ES-I3 (cell line): ENCODE measurements around the gene APCDD1.
A peak's percentile ranks its signal among the peaks of the same experiment; 100 is the strongest.

Source experiments
- H3K36me3 ChIP-seq: 2 replicates; pipeline ENCODE4 v1.6.1; 2013; ENCODE audit warnings: mild to moderate bottlenecking, low read length, control low read depth, moderate library complexity; ENCODE audit not compliant: insufficient read depth
- H3K4me1 ChIP-seq: 2 replicates; pipeline ENCODE4 v1.6.1; 2013; ENCODE audit warnings: mild to moderate bottlenecking, control low read depth, low read length; ENCODE audit not compliant: insufficient read depth
- H3K9ac ChIP-seq: 2 replicates; pipeline ENCODE4 v1.6.1; 2013; ENCODE audit warnings: low read depth, mild to moderate bottlenecking, low read length, moderate library complexity
- H3K9me3 ChIP-seq: 2 replicates; pipeline ENCODE4 v1.6.1; 2013; ENCODE audit warnings: mild to moderate bottlenecking, low read length, moderate library complexity; ENCODE audit not compliant: control insufficient read depth, insufficient read depth

APCDD1 gene

DNA sequence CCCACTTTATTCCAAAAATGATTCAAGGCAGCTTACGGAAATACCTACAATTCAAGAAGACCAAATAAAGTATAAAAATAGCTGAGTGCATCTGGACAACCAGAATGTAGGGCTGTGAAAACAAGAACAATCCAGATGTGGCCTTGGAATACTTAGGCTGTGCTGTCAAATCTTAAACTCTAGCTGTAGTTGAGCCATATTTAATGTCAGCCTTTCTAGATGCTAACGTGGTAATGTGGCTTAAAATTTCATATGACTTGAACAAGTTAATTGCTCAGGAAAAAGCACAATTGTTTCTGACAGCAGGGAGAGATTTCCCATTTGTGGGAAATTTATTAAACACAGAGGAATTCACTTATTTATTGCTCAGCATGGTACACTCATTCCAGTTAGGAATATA lies 56.8 kb downstream of the APCDD1 start:
- no peaks in the 10 kb centered on the region for H3K4me1 ChIP-seq
- H3K9me3 ChIP-seq: peaks cover 4% of the 10 kb centered on the region; the same call in 1 of the 2 replicates
- no peak overlapping the region for H3K9ac ChIP-seq
- H3K36me3 ChIP-seq: no peaks in the 10 kb centered on the region

DNA sequence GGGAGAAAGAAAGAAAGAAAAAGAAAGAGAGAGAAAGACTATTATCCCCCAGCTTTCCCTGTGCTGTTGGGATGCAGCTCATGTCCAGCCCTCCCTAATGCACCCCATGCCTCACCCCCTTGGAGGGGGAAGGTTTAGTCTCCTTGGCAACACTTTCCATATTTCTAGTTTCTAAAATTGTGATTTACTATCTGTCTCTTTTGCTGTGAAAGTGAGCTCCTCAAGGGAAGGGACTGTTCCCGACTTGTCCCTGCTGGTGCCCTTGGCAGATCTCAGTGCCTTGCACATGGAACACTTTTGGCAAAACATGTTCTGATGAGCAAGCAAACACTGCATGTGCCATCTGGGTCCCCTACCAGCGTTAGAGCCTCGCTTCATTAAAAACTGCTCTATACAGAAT lies 59.6 kb downstream of the APCDD1 start:
- H3K9ac ChIP-seq: no peak overlapping the region
- no peaks in the 10 kb centered on the region for H3K36me3 ChIP-seq
- H3K4me1 ChIP-seq: no peaks in the 10 kb centered on the region
- H3K9me3 ChIP-seq: no peaks in the 10 kb centered on the region; the same call in 1 of the 2 replicates

DNA sequence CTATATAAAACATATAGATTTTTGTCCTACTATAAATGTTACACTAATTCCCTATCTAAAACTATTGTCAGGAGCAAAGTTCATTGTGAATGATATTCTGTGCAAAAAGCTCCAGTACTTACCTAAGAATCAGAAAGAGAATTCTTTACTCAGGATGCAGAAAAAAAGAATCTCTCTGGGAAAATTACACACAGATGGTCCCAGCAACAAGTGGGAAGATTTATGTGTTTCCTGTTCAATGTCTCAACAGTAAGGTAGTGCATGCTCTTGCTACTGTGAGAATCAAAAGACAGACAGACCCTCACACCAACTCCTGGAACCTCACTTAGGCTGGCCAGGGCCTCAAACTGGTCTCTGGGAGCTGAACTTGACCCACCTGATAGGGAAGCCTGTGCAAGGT lies 60.2 kb downstream of the APCDD1 start:
- Histone ChIP-seq H3K4me1 (no peaks in the 10 kb centered on the region), H3K9me3 (no peaks in the 10 kb centered on the region; the same call in 1 of the 2 replicates), H3K36me3 (no peaks in the 10 kb centered on the region), H3K9ac (no peak overlapping the region)

DNA sequence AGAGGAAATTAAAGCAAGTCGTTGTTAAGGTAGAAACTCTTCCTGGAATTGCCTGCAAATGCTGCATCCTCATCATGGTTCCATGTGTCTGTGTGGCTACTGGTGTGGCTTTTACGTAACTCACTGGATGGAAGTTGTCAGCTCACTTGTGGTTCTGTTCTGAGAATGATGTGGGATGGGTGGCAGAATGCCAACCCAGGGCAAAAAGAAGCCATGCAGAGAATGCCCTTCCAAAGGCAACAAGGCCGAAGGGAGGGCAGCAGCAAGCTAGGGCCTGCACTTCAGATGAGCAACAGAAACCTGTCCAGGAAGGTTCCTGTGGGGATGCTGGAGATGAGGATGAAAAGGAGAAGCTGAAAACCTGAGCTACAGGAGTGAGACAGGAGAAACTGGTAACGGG lies 61.0 kb downstream of the APCDD1 start:
- Histone ChIP-seq H3K9ac (no peak overlapping the region), H3K9me3 (no peaks in the 10 kb centered on the region), H3K4me1 (no peaks in the 10 kb centered on the region), H3K36me3 (no peaks in the 10 kb centered on the region)

DNA sequence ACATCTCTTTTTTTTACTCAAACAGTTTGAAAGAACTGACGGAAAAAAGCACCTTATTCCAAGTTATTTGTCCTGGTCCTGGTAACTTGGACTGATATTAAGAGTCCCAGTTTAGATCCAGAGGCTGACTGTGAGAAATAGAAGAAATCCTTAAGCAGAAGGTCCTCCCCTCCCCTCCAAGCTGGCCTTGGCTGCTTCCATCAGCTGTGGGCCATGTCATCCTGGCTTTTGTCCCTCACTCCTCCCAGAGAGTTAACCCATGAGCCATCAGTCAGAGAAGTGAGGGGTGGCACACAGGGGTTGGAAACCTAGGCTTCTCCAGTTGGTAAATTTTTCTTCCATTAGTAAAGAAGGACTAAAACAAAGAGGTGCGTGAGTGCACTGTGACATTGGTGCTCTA lies 61.6 kb downstream of the APCDD1 start:
- Histone ChIP-seq H3K4me1 (no peaks in the 10 kb centered on the region), H3K9me3 (no peaks in the 10 kb centered on the region), H3K36me3 (no peaks in the 10 kb centered on the region), H3K9ac (no peak overlapping the region)

DNA sequence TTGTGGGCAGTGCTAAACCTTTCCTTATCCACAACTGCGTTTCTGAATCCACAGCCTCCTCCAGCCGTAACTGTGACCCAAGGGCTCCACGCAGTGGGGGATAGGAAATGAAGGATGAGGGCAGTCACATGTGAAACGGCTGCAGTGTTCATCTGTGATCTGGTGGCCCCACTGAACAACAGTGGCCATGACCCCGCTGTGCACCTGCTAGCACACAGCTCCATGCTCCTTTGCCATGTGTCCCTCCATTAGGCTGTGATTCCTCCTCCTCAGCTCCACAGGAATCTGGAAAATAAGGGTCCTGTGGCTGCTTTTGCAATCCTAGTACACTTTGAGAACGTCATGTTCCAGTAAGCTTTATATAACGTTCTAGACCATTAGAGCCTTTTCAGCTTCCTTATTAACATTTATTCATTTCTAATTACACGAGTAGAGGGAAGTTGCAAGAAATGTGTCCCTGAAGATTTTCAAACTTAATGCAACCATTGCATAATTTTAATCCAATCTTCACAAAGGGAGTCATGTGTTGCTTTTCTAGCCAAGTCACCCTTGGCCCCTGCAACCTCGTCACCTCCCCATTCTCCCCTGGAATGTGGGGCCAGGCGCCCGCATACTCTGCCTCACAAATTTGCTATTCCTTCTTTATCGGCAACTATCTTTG lies 64.3 kb downstream of the APCDD1 start:
- no peaks in the 10 kb centered on the region for H3K4me1 ChIP-seq

DNA sequence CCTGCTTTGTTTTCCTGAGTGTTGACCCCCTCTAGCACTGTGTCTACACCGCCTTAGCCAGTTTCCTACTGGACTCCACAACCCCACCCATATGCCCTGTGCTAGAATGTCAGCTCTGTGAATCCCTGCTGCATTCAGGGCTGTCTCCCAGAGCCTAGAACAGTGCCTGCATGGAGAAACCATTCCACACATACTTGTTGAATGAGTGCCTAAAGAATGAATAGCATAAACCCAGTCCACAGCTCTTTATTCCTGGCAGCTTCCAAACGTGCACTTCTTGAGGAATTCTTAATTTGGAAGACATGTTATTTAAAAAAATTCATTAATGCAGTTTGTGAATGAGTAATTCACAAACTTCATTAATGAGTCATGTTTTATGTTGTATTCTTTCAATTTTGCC lies 64.9 kb downstream of the APCDD1 start:
- H3K4me1 ChIP-seq: no peaks in the 10 kb centered on the region
- no peaks in the 10 kb centered on the region for H3K9me3 ChIP-seq
- H3K36me3 ChIP-seq: no peaks in the 10 kb centered on the region
- no peak overlapping the region for H3K9ac ChIP-seq

More for the DNA sequence above, 64.3 kb downstream of the APCDD1 start:
- no peaks in the 10 kb centered on the region for H3K9me3 ChIP-seq
- H3K36me3 ChIP-seq: no peaks in the 10 kb centered on the region
- H3K9ac ChIP-seq: no peak overlapping the region

DNA sequence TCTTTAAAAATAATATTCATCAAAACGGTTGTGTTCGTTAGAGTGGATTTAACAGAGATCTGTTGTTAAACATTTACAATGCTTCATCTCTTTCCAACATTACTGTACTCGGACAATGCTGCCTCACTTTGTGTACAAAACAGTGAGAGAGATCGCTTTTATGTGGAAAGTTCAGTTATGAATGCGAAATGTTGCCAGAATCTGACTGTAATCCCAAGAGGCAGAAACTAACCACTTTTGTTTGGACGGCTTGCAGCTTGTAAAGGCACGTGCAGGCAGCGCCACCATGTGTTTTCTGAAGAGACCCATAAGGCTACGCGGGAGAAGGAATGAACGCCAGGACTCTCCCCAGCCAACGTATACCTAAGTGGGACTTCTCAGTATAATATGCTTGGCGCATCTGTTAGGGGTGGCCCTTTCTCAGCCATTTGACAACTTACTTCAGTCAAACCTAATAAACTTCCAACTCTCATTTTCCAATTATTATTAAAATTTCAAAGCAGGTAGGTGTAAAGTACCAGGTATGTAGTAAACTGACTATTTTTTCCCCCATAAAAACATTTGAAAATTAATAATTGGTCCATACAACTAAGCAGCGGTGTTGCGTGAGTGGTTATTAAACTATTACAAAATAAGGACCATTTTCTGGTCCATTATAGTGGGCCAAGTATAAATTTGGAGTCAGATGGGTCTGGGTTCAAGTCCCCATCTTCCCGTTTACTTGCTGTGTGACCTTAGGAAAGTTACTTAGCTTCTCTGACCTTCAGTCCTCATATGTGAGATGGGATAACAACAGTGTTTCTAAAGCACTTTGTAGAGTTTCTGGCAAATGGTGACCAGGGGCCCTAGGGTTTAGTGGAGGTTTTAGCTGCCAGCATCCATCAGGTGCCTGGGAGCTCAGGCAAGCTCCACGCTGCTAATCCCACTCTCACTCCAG lies 65.8 kb downstream of the APCDD1 start:
- Histone ChIP-seq H3K9ac (no peak overlapping the region), H3K9me3 (no peaks in the 10 kb centered on the region), H3K4me1 (no peaks in the 10 kb centered on the region), H3K36me3 (no peaks in the 10 kb centered on the region)

DNA sequence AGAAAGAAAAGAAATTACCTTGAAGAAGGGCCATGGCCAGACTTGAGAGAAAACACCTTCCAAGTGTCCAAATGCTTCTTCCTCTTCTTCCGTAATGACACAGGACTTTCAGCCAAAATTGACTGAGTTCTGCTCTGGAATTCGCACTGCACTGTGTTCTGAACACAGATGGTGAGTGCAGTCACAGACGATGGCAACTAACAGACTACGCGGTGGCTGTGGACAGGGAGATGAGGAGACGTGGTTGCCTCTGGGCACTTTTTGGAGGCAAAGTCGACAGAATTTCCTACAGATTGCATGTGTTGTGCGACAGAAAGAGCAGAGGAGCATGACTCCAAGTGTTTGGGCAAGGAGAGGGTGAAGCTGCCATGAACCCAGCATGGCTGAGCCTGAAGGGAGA lies 67.1 kb downstream of the APCDD1 start:
- H3K9ac ChIP-seq: no peak overlapping the region
- H3K4me1 ChIP-seq: no peaks in the 10 kb centered on the region
- no peaks in the 10 kb centered on the region for H3K36me3 ChIP-seq
- H3K9me3 ChIP-seq: no peaks in the 10 kb centered on the region

DNA sequence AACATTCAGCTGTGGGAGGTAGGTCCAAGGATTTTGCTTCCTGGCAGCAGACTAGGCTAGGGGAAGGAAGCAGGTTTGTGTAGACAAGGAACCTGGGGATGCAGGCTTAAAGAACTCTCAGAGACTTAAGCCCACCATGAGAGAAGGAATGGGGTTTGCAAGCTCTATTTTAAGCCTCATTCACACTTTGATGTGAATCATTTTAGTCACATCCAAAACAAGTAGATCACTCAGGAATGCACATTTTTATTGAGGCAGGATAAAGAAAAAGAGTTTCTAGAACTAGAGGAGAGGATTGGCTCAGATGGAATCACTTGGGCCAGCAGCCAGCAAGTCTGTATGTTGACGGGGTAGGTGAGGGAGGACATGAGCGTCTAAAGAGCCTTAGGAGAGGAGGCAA lies 68.1 kb downstream of the APCDD1 start:
- no peaks in the 10 kb centered on the region for H3K36me3 ChIP-seq
- no peaks in the 10 kb centered on the region; the same call in 1 of the 2 replicates for H3K4me1 ChIP-seq

DNA sequence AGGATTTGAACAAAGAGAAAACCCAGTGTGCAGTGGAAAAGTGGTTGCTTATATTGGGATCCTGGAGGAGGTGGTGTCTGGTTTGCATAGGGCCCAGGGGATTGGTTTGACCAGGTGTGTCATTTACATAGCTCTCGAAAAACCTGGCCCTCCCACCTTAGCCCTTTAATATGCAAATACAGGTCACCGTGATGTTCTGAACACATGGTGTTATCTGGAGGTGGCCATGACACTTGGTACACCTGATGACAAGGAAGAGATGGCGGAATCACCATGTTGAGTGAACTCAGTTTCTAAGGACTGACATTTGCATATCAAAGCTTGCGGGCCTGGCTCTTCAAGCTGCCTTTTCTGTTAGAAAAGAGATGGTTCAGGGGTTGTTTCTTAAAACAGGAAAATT lies 69.1 kb downstream of the APCDD1 start:
- Histone ChIP-seq H3K9ac (no peak overlapping the region), H3K9me3 (no peaks in the 10 kb centered on the region), H3K36me3 (no peaks in the 10 kb centered on the region), H3K4me1 (no peaks in the 10 kb centered on the region; the same call in 1 of the 2 replicates)

More for the DNA sequence above, 68.1 kb downstream of the APCDD1 start:
- Histone ChIP-seq H3K9me3 (no peaks in the 10 kb centered on the region), H3K9ac (no peak overlapping the region)

DNA sequence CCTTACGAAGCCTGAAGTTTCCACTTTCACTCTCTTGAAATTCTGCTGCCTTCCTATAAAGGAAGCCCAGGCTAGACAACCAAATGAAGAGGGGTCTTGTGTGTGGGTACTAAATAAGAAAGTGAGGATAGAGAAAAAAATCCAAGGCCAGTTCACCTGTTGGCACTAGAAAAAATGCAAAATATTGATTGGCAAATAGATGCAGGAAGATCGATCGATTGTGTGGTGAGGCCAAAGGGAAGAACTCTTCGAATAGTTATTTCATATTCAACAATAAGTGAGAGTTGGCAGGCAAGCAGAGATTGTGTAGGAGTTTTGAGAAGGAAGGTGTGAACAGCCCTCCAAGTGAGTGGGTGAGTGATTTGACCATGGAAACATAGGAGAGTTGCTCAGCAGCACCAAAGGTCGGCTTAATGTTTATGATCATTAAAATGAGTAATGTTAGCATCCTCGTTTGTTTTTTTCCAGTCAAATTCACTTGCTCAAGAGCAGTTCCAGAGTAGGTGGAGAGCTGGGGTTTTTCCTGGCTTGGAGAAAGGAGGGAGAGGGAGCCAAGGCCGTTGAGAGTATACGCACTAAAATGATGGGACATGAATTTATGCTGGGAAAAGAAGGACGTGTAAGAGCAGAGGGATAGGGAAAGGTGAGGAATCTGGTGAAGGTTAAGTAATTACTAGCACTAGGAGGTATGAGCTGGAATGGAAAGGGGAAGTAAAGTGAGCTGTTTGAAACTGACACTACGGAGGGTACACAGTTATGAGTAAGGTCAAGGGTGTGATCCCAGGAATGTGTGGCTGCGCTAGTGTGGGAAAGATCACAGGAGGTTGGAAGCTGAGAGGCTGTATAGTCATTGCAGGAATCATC lies 70.3 kb downstream of the APCDD1 start:
- Histone ChIP-seq H3K9ac (no peak overlapping the region; the same call in 1 of the 2 replicates), H3K9me3 (no peaks in the 10 kb centered on the region), H3K36me3 (no peaks in the 10 kb centered on the region), H3K4me1 (no peaks in the 10 kb centered on the region; the same call in 1 of the 2 replicates)

DNA sequence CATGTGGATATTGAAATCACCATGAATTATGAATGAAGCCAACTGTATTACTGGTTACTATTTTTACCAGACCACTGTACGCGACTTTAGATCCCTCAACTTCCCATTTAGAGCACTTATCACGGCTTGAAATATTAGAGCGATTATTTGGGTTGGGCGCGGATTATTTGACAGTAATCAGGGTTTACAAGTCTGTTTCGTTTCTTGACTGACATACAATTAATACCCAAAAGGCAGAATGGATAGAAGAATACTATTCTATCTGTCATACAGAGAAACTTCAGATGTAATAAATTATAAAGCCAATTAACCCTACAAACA lies 70.9 kb downstream of the APCDD1 start:
- Histone ChIP-seq H3K9ac (peak overlapping the region; percentile 96; the same call in 1 of the 2 replicates), H3K4me1 (no peaks in the 10 kb centered on the region; the same call in 1 of the 2 replicates), H3K9me3 (no peaks in the 10 kb centered on the region), H3K36me3 (no peaks in the 10 kb centered on the region)
